ENCODE measurements around the gene GPHN.

- TF ChIP-seq BCL3 (IDR thresholded peaks at IDR 0.05) (no peak), PBX3 (IDR thresholded peaks at IDR 0.05) (no peak), RARB (CRISPR knock-in tag; IDR thresholded peaks at IDR 0.05) (no peak), ZNF302 (CRISPR knock-in tag; IDR thresholded peaks at IDR 0.05) (no peak), CTCF (IDR thresholded peaks at IDR 0.05) (no peak), MAX (IDR thresholded peaks at IDR 0.05) (no peak)
Observed at GRCh38 chr14:66959437-66960050, 451.6 kb downstream of the GPHN start.

Measured in A549 (cell line).